Cardiac muscle cell (in vitro differentiated cells and primary cell): Measurements from ENCODE around the gene PRR19. TPM values are rescaled to one million over a fixed set of nuclear protein-coding genes. Genes with fewer than 3 reads are reported as not detected.
"Not testable (repeated sequence)": the region's sequence is repeated elsewhere in the genome, so short reads cannot be mapped to it uniquely, and the experiment has no call there.

ENCODE experiments used
- DNase-seq, 2 donors: peaks; one replicate each; pipeline versions ENCODE4 v3.0.0 to v3.0.0-alpha.2; 2010 to 2017; ENCODE audit warnings: low read depth in 1 of 2, low spot score in 1 of 2
- H3K27ac ChIP-seq: fragments of 200-600 bp; sonication (generic); 2 replicates; pipeline ENCODE4 v1.5.1; 2016
- H3K27me3 ChIP-seq: fragments of 200-600 bp; sonication (generic); 2 replicates; pipeline ENCODE4 v1.6.0; 2016; ENCODE audit warnings: control low read depth
- H3K36me3 ChIP-seq: fragments of 200-600 bp; sonication (generic); 2 replicates; pipeline ENCODE4 v1.5.1; 2016; ENCODE audit warnings: control low read depth
- H3K4me1 ChIP-seq: fragments of 200-600 bp; sonication (generic); 2 replicates; pipeline ENCODE4 v1.8.1; 2017; ENCODE audit warnings: low read depth, mild to moderate bottlenecking, mixed run types
- H3K4me3 ChIP-seq: fragments of 200-600 bp; sonication (generic); 2 replicates; pipeline ENCODE4 v1.5.1; 2016; ENCODE audit warnings: mild to moderate bottlenecking
- H3K9me3 ChIP-seq: fragments of 200-600 bp; sonication (generic); 2 replicates; pipeline ENCODE4 v1.5.1; 2017; ENCODE audit warnings: low read depth, mild to moderate bottlenecking, control low read depth
- CTCF ChIP-seq: IDR thresholded peaks from 2 replicates; pipeline ENCODE4 v1.5.1; 2012; ENCODE audit warnings: low read depth, mild to moderate bottlenecking, low read length
- polyA plus RNA-seq: library from polyadenylated mRNA; unstranded; fragments of >200 nt; fragmentation: Nextera tagmentation; extraction: Ambion mirVana; gene quantifications from 2 replicates; pipeline ENCODE4 v1.2.1, GENCODE V29; 2016
- total RNA-seq: library from RNA; depleted of rRNA; stranded (reverse); fragments of >200 nt; gene quantifications from 2 replicates; pipeline ENCODE4 v1.2.3, GENCODE V29; 2016

Gene PRR19
- total and polyA plus RNA-seq, 2 experiments from 2014 or later, result 1.4 to 2.9 TPM

GRCh38 chr19:42254850-42255765 lies 46.8 kb upstream of the PRR19 start, which contains the start of gene ERF:
ERF (minus strand) TSS chr19:42255128; CDS start chr19:42254999, 129 bp downstream.
- H3K27ac ChIP-seq, result peak within 1 kb of the TSS; percentile 95
- no peak for TF ChIP-seq CTCF
- H3K4me1 ChIP-seq, result peaks cover 34% of the 10 kb centered on the region
- peak within 1 kb of the TSS; percentile 96 for H3K4me3 ChIP-seq
- H3K27me3 ChIP-seq, result no peaks in the 10 kb centered on the region
- H3K9me3 ChIP-seq, result no peaks in the 10 kb centered on the region
- H3K36me3 ChIP-seq, result no peaks in the 10 kb centered on the region
- DNase-seq, result peak; percentile 95 to 96

- peak; percentile 61 to 78 for DNase-seq
Measured at GRCh38 chr19:42255766-42256745, 45.9 kb upstream of the PRR19 start.

GRCh38 chr19:42257842-42258241 lies 44.1 kb upstream of the PRR19 start:
- H3K27ac ChIP-seq, DNase-seq, H3K36me3 ChIP-seq, H3K9me3 ChIP-seq, H3K4me3 ChIP-seq, H3K27me3 ChIP-seq: not testable (repeated sequence)
- peaks cover 14% of the 10 kb centered on the region for H3K4me1 ChIP-seq

More at GRCh38 chr19:42255766-42256745, 45.9 kb upstream of the PRR19 start:
- Histone ChIP-seq H3K27me3 (no peaks in the 10 kb centered on the region), H3K9me3 (no peaks in the 10 kb centered on the region), H3K27ac (peak overlapping the region; percentile 95), H3K36me3 (no peaks in the 10 kb centered on the region), H3K4me1 (peaks cover 27% of the 10 kb centered on the region), H3K4me3 (peak overlapping the region; percentile 96)
- no peak for TF ChIP-seq CTCF

- H3K9me3 ChIP-seq, result no peaks in the 10 kb centered on the region
- no peak overlapping the region for H3K27ac ChIP-seq
- H3K4me1 ChIP-seq, result no peaks in the 10 kb centered on the region
- DNase-seq, result no peak
- no peak overlapping the region for H3K4me3 ChIP-seq
- TF ChIP-seq CTCF, result no peak
- no peaks in the 10 kb centered on the region for H3K36me3 ChIP-seq
- no peaks in the 10 kb centered on the region for H3K27me3 ChIP-seq
Measured at GRCh38 chr19:42261763-42262162, 40.2 kb upstream of the PRR19 start.

GRCh38 chr19:42266105-42266504 lies 35.8 kb upstream of the PRR19 start:
- not testable (repeated sequence) for H3K27me3 ChIP-seq, H3K4me3 ChIP-seq, H3K27ac ChIP-seq, H3K4me1 ChIP-seq, DNase-seq, H3K9me3 ChIP-seq, H3K36me3 ChIP-seq

- not testable (repeated sequence) for DNase-seq, H3K4me3 ChIP-seq, H3K27me3 ChIP-seq, H3K9me3 ChIP-seq, H3K4me1 ChIP-seq, H3K27ac ChIP-seq, H3K36me3 ChIP-seq
Measured at GRCh38 chr19:42266928-42267603, 34.9 kb upstream of the PRR19 start.
